Measurements from ENCODE around the gene TAF3. TPM values are rescaled to one million over a fixed set of nuclear protein-coding genes. Genes with fewer than 3 reads are reported as not detected.

Gene TAF3
- total RNA-seq, 1 donor from 2014 or later = 4.6 TPM

- no peak for DNase-seq (ENCODE audit: low spot score)
Observed at GRCh38 chr10:7967035-7967434, 148.7 kb downstream of the TAF3 start.

GRCh38 chr10:7968510-7969112 is 150.3 kb downstream of the TAF3 start:
- DNase-seq (ENCODE audit: low spot score) = no peak

- DNase-seq (ENCODE audit: low spot score) = peak; percentile 15
Observed at GRCh38 chr10:7969623-7970022, 151.3 kb downstream of the TAF3 start.

GRCh38 chr10:7971949-7972348 is 153.6 kb downstream of the TAF3 start:
- no peak for DNase-seq (ENCODE audit: low spot score)

GRCh38 chr10:7972367-7972766 is 154.1 kb downstream of the TAF3 start:
- no peak for DNase-seq (ENCODE audit: low spot score)

DNA sequence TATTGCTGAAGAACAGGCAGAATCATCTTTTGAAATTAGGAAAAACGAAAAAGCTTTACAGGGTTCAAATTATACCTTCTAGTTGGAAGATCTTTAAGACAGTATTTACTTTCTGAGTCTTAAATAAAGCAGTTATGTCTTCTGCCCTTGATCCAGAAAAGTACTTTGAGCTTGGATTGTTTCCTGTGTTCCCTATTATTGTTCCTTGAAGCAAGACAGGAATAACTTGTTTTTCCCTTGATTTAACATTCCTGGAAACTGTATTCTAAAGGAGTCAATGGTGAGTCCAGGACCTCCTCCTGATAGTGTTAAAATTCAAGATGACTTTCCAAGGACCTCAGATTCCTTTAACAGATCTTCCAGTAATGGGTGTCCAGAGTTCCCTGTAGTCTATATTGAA is 161.9 kb downstream of the TAF3 start:
- DNase-seq (ENCODE audit: low spot score) = no peak

GRCh38 chr10:7982727-7983126 is 164.4 kb downstream of the TAF3 start:
- no peak for DNase-seq (ENCODE audit: low spot score)

DNA sequence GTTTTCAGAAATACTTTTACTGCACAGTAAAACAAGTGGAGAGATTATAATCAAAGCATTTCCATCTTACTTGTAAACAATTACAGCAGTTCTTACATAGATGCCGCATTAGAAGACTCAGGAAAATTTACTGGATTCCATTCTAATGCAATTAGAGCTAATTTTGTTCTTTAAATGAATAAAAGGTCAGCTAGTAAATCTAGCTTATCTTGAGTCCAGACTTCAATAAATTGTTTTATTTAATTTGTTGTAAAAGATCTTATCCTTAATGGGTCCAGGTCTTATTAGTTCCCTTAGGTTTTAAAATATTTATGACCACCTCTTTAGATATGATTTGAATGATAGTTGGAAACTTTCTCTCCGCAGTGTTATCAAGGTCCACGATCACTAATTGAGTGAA is 166.0 kb downstream of the TAF3 start:
- no peak for DNase-seq (ENCODE audit: low spot score)

GRCh38 chr10:7984896-7985295 is 166.6 kb downstream of the TAF3 start:
- peak; percentile 3 for DNase-seq (ENCODE audit: low spot score)

DNA sequence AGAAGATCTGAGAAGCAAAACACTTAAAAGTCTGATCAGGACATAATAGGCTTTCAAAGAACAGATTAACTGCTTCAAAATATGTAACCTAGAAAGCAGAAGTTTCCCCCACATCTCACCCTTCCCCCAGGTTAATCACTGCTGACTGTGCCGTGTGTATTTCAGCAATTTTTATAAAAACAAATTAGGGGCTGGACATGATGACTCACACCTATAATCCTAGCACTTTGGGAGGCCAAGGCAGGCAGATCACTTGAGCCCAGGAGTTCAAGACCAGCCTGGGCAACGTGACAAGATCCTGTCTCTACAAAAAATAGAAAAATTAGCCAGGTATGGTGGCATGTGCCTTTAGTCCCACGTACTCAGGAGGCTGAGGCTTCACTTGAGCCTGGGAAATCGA is 168.5 kb downstream of the TAF3 start:
- DNase-seq (ENCODE audit: low spot score) = no peak

GRCh38 chr10:7988989-7989388 is 170.7 kb downstream of the TAF3 start:
- DNase-seq (ENCODE audit: low spot score) = no peak

DNA sequence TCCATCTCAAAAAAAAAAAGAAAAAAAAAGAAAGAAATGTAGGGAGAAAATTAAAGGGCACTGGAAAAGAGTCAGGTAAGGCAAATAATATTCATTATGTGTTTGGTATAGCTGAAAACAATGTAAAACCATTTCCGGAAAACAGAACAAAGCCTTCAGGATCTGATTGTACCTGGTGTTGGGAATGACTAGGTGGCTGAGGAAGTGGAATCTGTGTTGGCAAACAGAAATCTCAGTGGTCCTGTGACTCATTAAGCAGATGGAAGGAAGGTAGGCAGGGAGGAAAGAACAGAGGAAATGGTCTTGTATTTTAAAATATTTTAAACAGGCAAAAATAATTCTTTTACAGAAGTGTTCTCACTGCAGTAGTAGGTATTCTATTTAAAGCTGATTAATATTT is 180.5 kb downstream of the TAF3 start:
- no peak for DNase-seq (ENCODE audit: low spot score)

DNA sequence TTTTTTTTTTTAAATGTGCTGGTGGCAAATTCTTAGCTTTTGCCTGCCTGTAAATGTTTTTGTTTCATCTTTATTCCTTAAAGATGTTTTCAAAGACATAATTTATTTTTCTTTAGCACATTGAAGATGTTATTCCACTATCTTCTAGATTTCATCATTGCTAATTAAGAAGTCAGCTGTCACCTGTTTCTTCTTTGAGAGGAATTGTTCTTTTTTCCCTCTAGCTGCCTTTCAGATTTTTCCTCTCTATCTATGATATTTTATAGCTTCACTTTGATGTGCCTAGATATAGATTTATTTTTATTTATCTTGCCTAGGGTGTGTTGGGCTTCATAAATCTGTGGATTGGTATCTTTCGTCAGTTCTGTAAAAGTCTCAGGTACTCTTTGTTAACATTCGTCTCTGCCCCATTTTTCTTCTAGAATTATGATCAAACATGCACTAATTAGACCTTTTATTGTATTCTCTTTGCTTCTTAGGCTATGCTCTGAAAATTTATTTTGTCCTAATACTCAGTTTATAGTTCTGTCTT is 186.2 kb downstream of the TAF3 start:
- DNase-seq (ENCODE audit: low spot score) = no peak

- no peak for DNase-seq (ENCODE audit: low spot score)
Observed at GRCh38 chr10:8006274-8006999, 188.1 kb downstream of the TAF3 start.

DNA sequence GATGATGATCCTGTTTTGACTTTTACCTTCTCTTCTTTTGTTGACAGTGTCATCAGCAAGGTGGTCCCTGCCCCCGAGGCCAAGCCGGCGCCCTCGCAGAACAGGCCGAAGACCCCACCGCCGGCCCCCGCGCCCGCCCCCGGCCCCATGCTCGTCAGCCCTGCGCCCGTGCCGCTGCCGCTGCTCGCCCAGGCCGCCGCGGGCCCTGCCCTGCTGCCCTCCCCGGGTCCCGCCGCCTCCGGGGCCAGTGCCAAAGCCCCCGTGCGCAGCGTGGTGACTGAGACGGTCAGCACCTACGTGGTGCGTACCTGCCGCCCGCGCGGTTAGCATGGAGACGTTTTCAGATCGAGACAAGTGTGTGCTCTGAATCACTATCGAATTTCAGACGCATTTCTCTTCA is 190.7 kb downstream of the TAF3 start:
- no peak for DNase-seq (ENCODE audit: low spot score)

GRCh38 chr10:8013006-8013405 is 194.7 kb downstream of the TAF3 start:
- DNase-seq (ENCODE audit: low spot score) = no peak

DNA sequence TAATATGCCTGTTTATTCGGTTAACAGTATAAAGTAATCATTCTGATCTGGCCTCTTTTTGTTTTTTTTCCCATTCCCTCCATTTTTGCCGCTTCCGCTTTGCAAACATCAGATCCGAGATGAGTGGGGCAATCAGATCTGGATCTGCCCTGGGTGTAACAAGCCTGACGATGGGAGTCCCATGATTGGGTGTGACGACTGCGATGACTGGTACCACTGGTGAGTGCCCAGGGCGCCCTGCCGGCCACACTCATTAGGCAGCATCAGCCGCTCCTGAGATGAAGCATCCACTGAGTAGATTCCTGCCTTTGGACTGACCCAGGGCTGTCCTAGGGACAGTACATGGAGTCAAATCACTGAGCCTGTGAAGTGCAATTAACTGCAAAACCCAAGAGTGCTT is 195.3 kb downstream of the TAF3 start:
- DNase-seq (ENCODE audit: low spot score) = no peak

DNA sequence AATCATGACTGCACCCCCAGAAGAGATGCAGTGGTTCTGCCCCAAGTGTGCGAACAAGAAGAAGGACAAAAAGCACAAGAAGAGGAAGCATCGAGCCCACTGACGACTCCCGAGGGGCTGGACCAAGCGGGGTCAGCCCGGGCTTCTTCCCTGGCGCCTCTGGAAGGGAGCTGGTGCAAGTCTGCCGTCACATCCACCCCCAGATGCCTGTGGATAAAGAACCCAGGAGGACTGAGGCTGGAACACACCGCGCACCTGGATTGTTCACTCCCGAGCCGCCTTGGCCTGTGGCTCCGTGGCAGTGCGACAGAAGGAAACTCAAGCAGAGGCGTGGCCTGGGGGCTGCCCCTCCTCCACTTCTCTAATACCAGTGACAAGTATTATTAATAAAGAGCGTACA is 196.3 kb downstream of the TAF3 start:
- no peak for DNase-seq (ENCODE audit: low spot score)

DNA sequence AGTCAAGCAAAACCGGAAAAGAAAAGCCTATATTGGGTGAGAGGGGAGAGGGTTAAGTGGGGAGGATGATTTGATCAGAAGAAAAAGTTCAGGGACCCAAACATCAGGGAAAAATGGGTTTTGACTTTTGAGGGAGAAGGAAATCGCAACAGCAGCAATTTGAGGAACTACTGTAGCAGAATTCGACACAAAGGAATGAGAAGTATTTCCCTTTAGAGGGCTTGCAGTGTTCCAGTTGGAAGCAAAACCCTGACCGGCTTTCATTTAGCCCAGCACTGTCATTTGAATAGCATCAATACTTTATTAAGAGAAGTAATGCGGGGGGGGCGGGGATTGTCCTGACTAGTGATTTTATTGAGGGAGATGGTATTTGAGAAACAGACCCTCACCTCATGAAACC is 199.0 kb downstream of the TAF3 start:
- peak; percentile 33 for DNase-seq (ENCODE audit: low spot score)

- no peak for DNase-seq (ENCODE audit: low spot score)
Observed at GRCh38 chr10:8023321-8023720, 205.0 kb downstream of the TAF3 start.

DNA sequence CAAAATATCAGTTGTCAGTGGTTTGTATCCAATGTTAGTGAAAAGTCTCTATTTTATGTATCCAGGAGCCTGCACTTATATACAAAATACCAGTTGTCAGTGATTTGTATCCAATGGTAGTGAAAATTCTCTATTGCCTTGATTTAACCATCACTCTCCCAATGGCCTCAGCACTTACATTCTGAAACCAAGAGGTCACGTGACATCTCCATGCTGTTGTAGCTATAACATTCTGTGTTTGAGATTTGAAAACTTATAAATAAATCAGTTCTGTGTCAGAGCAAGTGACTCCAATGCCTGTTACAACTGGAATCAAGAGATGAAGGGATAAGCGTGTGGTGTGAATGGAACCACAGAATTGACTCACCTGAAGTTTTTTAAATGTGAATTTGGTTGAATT is 205.5 kb downstream of the TAF3 start:
- no peak for DNase-seq (ENCODE audit: low spot score)

DNA sequence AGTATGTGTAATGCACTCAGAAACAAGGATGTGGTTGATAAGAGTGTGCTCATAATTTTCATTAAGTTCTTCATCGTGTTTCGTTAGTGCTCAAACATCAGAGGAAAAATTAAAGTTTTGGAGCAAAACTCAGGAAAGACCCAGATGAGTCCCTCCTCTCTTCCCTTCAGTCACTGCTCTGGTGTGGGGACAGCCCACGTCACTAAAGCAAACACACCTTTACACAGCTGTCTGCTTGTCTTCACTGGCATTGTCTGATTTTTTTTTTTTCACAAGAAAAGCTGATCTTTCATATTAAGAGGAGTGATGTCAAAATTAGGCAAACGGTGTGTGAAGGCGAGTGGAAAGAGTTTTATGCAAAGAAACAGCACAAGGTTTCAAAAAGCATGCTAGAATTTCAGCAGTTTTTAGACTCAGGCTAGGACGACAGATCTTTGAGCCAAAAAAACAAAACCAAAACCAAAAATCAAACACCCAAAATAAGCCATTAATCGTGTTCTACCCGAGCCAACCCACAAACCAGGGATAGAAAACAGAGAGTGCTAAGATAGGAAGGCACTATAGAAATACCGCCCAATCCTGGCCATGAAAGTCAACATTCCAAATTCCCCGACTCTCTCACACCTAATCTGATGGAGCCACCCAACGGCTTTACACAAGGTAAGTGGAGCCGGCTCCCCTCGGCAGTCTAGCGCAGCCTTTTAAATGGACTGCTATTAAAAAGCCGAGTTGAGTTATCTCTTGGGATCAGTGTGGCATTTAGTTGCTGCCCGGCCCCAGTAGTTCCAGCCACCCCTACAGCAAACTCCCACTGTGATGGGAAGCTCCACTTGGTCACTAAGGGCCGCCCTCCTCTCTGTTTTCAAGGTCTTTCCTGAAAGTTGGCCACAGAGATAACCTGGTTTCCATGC is 208.3 kb downstream of the TAF3 start:
- no peak for DNase-seq (ENCODE audit: low spot score)
